Uterus (tissue), 4 donors: Measurements from ENCODE around the gene CMTM7. TPM values are rescaled to one million over a fixed set of nuclear protein-coding genes. Genes with fewer than 3 reads are reported as not detected.
A peak's percentile ranks its signal among the peaks of the same experiment; 100 is the strongest.

Experiments
- DNase-seq, 2 donors: peaks; one replicate each; pipeline ENCODE4 v3.0.0-alpha.2; 2019 to 2020
- H3K27ac ChIP-seq, 2 donors: fragments of 200-600 bp; sonication (generic); 1 replicate in 1 of 2; 2 replicates in 1 of 2; pipeline ENCODE4 v1.5.1; 2016 to 2018
- H3K27me3 ChIP-seq, 2 donors: fragments of 200-600 bp; sonication (generic); one replicate each; pipeline ENCODE4 v1.5.1; 2018 to 2019; ENCODE audit warnings: control low read depth in 1 of 2
- H3K36me3 ChIP-seq, 2 donors: fragments of 200-600 bp; sonication (generic); one replicate each; pipeline ENCODE4 v1.5.1; 2019; ENCODE audit warnings: control low read depth in 1 of 2
- H3K4me1 ChIP-seq, 2 donors: fragments of 200-600 bp; sonication (generic); one replicate each; pipeline ENCODE4 v1.5.1; 2018 to 2019; ENCODE audit warnings: control low read depth in 1 of 2
- H3K4me3 ChIP-seq, 2 donors: fragments of 200-600 bp; sonication (generic); 1 replicate in 1 of 2; 2 replicates in 1 of 2; pipeline ENCODE4 v1.5.1; 2018 to 2019; ENCODE audit warnings: mild to moderate bottlenecking in 1 of 2
- H3K9me3 ChIP-seq, 2 donors: fragments of 200-600 bp; sonication (generic); one replicate each; pipeline ENCODE4 v1.5.1; 2019; ENCODE audit warnings: control low read depth in 1 of 2
- CTCF ChIP-seq, 4 experiments: fragments of 200-600 bp in 2 of 4; fragments of 450-650 bp in 2 of 4; sonication (generic) in 2 of 4; IDR thresholded peaks; one replicate each; pipeline ENCODE4 v1.5.1; 2016 to 2019; ENCODE audit warnings: antibody characterized with exemption in 4 of 4, mild to moderate bottlenecking in 2 of 4, moderate library complexity in 1 of 4
- POLR2A ChIP-seq, 2 donors: fragments of 450-650 bp; IDR thresholded peaks; one replicate each; pipeline ENCODE4 v1.6.1; 2016; ENCODE audit warnings: antibody characterized with exemption in 2 of 2, mild to moderate bottlenecking in 1 of 2, moderate library complexity in 1 of 2
- intact Hi-C: fragments of 100-400 bp; cut with DNase I; formaldehyde crosslinking; loops from one replicate; pipeline ENCODE4 v1.15.1; 2023; ENCODE audit warnings: low total_unique reads
- total RNA-seq, 4 donors: library from RNA; depleted of rRNA in 3 of 4; stranded (reverse); fragments of >200 nt in 3 of 4; gene quantifications; one replicate each; pipeline versions ENCODE4 v1.1.0 to v1.2.4, GENCODE V29; 2014 to 2023
- donor health status: DM: yes; HTN: yes; CAD: no.

Gene CMTM7
- 10 to 100 TPM in 3 of 4 donors, under 1 TPM in 1; 0.26 to 25.2 (median 13.3) TPM for total RNA-seq

- peak; percentile 62 to 65 for DNase-seq
- peak within 1 kb of the TSS; percentile 76 to 86 for H3K27ac ChIP-seq
- intact Hi-C loops = no loop called here
These were observed at the start of gene CMTM7 for GRCh38 chr3:32391643-32392535. Gene CMTM7 (plus strand): TSS chr3:32391853. CDS start chr3:32391907, 54 bp downstream.

GRCh38 chr3:32347343-32348125 lies 44.1 kb upstream of the CMTM7 start:
- H3K27ac ChIP-seq = no peak overlapping the region
- TF ChIP-seq POLR2A (IDR thresholded peaks at IDR 0.05) (no peak), CTCF (IDR thresholded peaks at IDR 0.05) (no peak)
- no peaks in the 10 kb centered on the region for H3K4me1 ChIP-seq
- H3K36me3 ChIP-seq = no peaks in the 10 kb centered on the region
- peak in 1 of 2 donors; percentile 18 for DNase-seq
- no peak overlapping the region for H3K4me3 ChIP-seq
- H3K27me3 ChIP-seq = no peaks in the 10 kb centered on the region
- intact Hi-C loops = no loop called here
- H3K9me3 ChIP-seq = no peaks in the 10 kb centered on the region

More at GRCh38 chr3:32391643-32392535, at the start of gene CMTM7:
- Histone ChIP-seq H3K27me3 (no peaks in the 10 kb centered on the region), H3K36me3 (no peaks in the 10 kb centered on the region), H3K4me3 (peak within 1 kb of the TSS; percentile 58 to 71), H3K9me3 (no peaks in the 10 kb centered on the region), H3K4me1 (no peaks in the 10 kb centered on the region)
- TF ChIP-seq POLR2A (IDR thresholded peaks at IDR 0.05) = peak; percentile 58 to 63
- peak in 1 of 4 experiments; percentile 12 for TF ChIP-seq CTCF (IDR thresholded peaks at IDR 0.05)

- Histone ChIP-seq H3K27ac (no peak overlapping the region), H3K9me3 (no peaks in the 10 kb centered on the region), H3K36me3 (no peaks in the 10 kb centered on the region), H3K27me3 (no peaks in the 10 kb centered on the region), H3K4me1 (no peaks in the 10 kb centered on the region), H3K4me3 (no peak overlapping the region)
- no peak for TF ChIP-seq POLR2A (IDR thresholded peaks at IDR 0.05)
- no peak for DNase-seq
- intact Hi-C loops = no loop called here
These were observed 42.5 kb upstream of the CMTM7 start for GRCh38 chr3:32349184-32349583.

- no peaks in the 10 kb centered on the region for H3K27me3 ChIP-seq
- DNase-seq = no peak
- intact Hi-C loops = no loop called here
- no peak for TF ChIP-seq CTCF (IDR thresholded peaks at IDR 0.05)
- H3K4me1 ChIP-seq = no peaks in the 10 kb centered on the region
- no peaks in the 10 kb centered on the region for H3K36me3 ChIP-seq
- no peaks in the 10 kb centered on the region for H3K9me3 ChIP-seq
- no peak overlapping the region for H3K4me3 ChIP-seq
- H3K27ac ChIP-seq = no peak overlapping the region
These were observed 39.1 kb upstream of the CMTM7 start for GRCh38 chr3:32352563-32352962.

GRCh38 chr3:32353351-32353750 lies 38.3 kb upstream of the CMTM7 start:
- intact Hi-C loops = no loop called here

More at GRCh38 chr3:32353351-32353750, 38.3 kb upstream of the CMTM7 start:
- Histone ChIP-seq H3K4me1 (no peaks in the 10 kb centered on the region), H3K4me3 (no peak overlapping the region), H3K27me3 (no peaks in the 10 kb centered on the region), H3K36me3 (no peaks in the 10 kb centered on the region), H3K27ac (no peak overlapping the region), H3K9me3 (no peaks in the 10 kb centered on the region)
- no peak for TF ChIP-seq CTCF (IDR thresholded peaks at IDR 0.05)
- no peak for TF ChIP-seq POLR2A (IDR thresholded peaks at IDR 0.05)
- DNase-seq = no peak
